Subcutaneous adipose tissue (tissue), 4 donors: ENCODE measurements around the gene CCR2. TPM values are rescaled to one million over a fixed set of nuclear protein-coding genes. Genes with fewer than 3 reads are reported as not detected.

Source experiments
- CTCF ChIP-seq: fragments of 450-650 bp; IDR thresholded peaks from one replicate; pipeline ENCODE4 v1.5.1; 2016; ENCODE audit warnings: low read depth, mild to moderate bottlenecking, control low read depth, antibody characterized with exemption, moderate library complexity
- total RNA-seq, 4 donors: library from RNA; depleted of rRNA; stranded (reverse); fragments of >200 nt; gene quantifications; one replicate each; pipeline ENCODE4 v1.1.0, GENCODE V29; 2016

Gene CCR2
- total RNA-seq, 4 donors from 2014 or later, result 1.3 to 3.4 (median 1.8) TPM

DNA sequence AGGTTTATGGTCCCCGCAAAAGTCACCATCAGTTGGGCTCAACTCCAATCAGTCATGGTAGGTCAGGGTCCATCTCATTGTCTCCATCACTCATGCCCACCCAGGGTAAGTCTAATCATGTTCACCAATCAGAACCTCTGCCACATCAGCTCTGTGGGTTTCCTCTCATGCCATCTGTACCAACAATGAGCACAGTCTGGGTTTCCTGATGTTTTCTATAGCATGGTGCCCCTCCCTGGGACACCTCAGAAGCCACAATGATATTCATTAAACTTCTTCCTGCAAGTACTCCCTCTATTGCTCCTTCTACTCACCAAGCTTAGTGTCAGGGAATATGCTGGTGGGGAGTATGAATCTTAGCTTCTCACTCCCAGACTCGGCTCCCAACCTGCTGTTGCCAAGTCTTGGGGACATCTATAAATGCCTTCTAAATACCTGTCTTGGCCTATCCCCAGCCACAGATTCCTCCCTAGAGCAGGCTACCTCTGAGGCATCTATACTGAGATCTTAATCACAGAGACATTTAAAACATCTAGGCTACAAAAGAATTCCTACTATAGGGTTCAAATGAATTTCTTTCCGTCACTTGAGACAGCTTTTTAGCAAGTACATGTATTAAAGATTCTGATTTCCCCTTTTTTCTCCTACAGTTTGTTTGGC is 5.0 kb upstream of the CCR2 start:
- TF ChIP-seq CTCF, result no peak

DNA sequence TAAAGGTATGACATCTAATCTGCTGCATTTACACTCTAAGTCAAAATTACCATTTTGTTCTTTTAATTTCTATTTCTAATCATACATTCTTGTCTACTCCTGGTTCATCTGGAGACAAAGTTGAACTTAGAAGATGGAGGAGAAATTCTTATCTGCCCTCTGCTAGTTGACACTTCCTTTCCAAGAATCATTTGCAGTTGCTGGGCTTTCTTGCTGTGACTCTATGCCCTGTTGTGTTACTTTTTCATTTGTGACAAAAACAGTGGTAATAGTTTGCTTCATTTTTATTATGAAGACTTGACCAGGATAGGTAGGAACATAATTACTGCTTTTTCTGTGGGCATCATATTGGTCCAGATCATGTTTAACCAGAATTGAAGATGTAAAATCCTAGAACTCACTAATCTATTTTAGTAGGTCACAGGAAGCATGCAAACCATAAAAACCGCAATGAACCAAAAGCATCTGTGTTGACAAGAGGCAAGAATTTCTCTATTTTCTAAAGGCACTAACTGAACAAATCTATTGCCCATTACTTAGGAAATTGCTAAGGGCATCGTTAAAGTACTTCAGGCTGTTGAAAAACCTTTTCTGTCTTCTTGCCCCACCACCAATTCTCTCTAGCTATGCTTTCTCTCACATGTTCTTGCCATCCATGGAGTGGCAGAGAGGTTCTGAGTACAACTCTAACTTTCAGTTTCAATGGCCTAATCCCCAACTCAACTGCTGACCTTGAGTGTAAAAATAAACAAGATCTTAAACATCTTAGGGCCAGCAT is 4.2 kb upstream of the CCR2 start:
- TF ChIP-seq CTCF, result no peak

DNA sequence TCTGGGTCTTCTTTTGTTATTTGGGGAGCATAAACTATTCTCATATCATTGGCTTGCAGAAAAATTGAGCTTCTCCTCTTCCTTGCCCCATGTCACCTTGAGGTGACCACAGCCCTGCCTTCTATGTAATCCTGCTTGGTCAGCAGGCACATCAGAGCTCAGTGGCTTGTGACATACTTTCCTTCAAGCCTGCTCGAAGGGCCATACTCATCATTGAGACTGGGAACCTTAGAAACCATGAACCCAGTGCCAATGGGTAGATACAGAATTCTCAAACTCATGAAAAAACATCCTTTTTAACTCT is 3.7 kb upstream of the CCR2 start:
- TF ChIP-seq CTCF, result no peak

- no peak for TF ChIP-seq CTCF
These were observed 2.3 kb upstream of the CCR2 start for GRCh38 chr3:46351646-46352045.

- TF ChIP-seq CTCF, result no peak
These were observed 821 bp upstream of the CCR2 start for GRCh38 chr3:46353090-46353489.

- no peak for TF ChIP-seq CTCF
These were observed 567 bp downstream of the CCR2 start for GRCh38 chr3:46354478-46354877.

DNA sequence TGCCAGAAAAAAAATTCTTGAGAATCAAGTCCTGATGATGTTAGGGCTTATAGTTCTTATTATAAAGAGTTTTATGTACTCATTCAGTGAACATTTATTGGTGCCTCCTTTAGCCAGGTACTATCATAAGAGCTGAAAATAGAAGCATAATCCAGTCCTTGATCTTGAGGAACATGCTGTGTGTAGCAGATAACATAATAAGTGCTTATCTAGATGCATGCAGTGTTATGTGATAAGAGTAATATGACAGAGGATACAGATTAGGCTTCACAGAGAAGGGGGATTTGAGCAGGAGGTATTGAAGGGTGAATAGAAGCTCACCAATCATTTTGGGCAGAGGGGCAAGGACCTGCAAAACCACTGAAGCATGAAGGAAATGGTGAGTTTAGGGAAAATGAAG is 1.1 kb downstream of the CCR2 start:
- TF ChIP-seq CTCF, result no peak
